ENCODE results near the gene SNORC.

GRCh38 chr2:232842689-232843088 lies 27.4 kb upstream of the SNORC start:
- TF ChIP-seq CTCF (conservative IDR thresholded peaks at IDR 0.05; ENCODE audit: low read depth, low read length) = no peak
- TF ChIP-seq, protein P1, sequence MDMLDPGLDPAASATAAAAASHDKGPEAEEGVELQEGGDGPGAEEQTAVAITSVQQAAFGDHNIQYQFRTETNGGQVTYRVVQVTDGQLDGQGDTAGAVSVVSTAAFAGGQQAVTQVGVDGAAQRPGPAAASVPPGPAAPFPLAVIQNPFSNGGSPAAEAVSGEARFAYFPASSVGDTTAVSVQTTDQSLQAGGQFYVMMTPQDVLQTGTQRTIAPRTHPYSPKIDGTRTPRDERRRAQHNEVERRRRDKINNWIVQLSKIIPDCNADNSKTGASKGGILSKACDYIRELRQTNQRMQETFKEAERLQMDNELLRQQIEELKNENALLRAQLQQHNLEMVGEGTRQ (IDR thresholded peaks at IDR 0.05; ENCODE audit: low read depth, low read length) = no peak
- TF ChIP-seq SMC3 (IDR thresholded peaks at IDR 0.05; ENCODE audit: low read depth, low read length) = no peak
- TF ChIP-seq RFX5 (IDR thresholded peaks at IDR 0.05; ENCODE audit: low read depth, low read length) = no peak
- TF ChIP-seq POLR2A (IDR thresholded peaks at IDR 0.05; ENCODE audit: low read depth, low read length) = no peak
- no peak for TF ChIP-seq CEBPB (IDR thresholded peaks at IDR 0.05; ENCODE audit: low read depth, low read length)
- no peak for TF ChIP-seq RAD21 (IDR thresholded peaks at IDR 0.05; ENCODE audit: low read length)
- TF ChIP-seq MXI1 (IDR thresholded peaks at IDR 0.05; ENCODE audit: borderline replicate concordance, low read depth, low read length) = no peak
- TF ChIP-seq, protein P2, sequence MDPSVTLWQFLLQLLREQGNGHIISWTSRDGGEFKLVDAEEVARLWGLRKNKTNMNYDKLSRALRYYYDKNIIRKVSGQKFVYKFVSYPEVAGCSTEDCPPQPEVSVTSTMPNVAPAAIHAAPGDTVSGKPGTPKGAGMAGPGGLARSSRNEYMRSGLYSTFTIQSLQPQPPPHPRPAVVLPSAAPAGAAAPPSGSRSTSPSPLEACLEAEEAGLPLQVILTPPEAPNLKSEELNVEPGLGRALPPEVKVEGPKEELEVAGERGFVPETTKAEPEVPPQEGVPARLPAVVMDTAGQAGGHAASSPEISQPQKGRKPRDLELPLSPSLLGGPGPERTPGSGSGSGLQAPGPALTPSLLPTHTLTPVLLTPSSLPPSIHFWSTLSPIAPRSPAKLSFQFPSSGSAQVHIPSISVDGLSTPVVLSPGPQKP (IDR thresholded peaks at IDR 0.05; ENCODE audit: borderline replicate concordance, low read depth, low read length) = no peak
- TF ChIP-seq RCOR1 (IDR thresholded peaks at IDR 0.05; ENCODE audit: insufficient replicate concordance, low read length) = no peak
- no peak for TF ChIP-seq BHLHE40 (IDR thresholded peaks at IDR 0.05; ENCODE audit: low read depth, low read length)
- TF ChIP-seq MAFK (IDR thresholded peaks at IDR 0.05; ENCODE audit: low read depth, low read length) = no peak
